ENCODE data around the gene HOXD12.
A peak's percentile ranks its signal among the peaks of the same experiment; 100 is the strongest.

Gene HOXD12

GRCh38 chr2:176093145-176093897 is 6.3 kb upstream of the HOXD12 start:
- DNase-seq (ENCODE audit: low spot score) = no peak

GRCh38 chr2:176093898-176094249 is 5.7 kb upstream of the HOXD12 start:
- DNase-seq (ENCODE audit: low spot score) = no peak

DNA sequence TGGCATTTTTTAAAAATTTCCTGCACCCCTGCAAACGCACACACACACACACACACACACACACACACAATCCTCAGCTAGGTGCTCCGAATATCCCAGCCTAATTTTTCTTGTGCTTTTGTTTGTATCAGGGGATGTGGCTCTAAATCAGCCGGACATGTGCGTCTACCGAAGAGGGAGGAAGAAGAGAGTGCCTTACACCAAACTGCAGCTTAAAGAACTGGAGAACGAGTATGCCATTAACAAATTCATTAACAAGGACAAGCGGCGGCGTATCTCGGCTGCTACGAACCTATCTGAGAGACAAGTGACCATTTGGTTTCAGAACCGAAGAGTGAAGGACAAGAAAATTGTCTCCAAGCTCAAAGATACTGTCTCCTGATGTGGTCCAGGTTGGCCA is 5.2 kb upstream of the HOXD12 start:
- DNase-seq (ENCODE audit: low spot score) = no peak

- DNase-seq (ENCODE audit: low spot score) = no peak
Observed at GRCh38 chr2:176095421-176095820, 4.2 kb upstream of the HOXD12 start.

DNA sequence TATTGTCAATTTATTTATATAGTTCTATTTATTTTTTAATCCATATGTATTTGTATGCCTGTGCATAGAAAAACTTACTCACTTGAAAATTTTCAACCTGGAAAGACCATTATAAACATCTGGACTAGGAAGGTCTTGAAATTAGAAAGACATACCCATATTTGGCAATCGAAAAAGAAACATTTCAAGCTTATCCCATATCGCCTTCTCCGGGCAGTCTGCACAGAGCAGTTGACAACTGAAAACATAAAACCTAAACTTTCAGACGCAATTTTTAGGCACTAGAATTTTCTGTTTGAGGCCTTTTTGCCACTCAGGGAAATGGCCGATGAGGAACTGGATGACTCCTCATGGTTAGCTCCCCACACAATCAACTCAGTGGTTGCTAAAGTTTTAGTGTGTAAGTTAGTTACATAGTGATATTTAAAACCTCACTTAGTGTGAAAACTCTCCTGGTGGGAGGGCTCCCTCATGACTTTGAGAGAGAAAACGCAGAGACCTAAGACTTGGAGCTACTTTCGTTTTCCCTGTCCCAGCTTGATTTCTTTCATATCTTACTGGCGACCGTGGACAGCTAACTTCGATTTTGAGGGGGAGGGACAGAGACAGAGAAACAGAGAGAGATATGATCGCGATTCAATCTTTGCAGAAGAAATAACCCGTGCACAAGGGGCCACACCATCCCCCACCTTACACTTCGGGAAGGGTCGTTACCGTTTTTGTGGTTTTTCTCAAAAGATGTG is 3.2 kb upstream of the HOXD12 start:
- no peak for DNase-seq (ENCODE audit: low spot score)

GRCh38 chr2:176096986-176097819 is 2.4 kb upstream of the HOXD12 start:
- peak; percentile 26 for DNase-seq (ENCODE audit: low spot score)

- DNase-seq (ENCODE audit: low spot score) = no peak
Observed at GRCh38 chr2:176097820-176098365, 1.7 kb upstream of the HOXD12 start.

DNA sequence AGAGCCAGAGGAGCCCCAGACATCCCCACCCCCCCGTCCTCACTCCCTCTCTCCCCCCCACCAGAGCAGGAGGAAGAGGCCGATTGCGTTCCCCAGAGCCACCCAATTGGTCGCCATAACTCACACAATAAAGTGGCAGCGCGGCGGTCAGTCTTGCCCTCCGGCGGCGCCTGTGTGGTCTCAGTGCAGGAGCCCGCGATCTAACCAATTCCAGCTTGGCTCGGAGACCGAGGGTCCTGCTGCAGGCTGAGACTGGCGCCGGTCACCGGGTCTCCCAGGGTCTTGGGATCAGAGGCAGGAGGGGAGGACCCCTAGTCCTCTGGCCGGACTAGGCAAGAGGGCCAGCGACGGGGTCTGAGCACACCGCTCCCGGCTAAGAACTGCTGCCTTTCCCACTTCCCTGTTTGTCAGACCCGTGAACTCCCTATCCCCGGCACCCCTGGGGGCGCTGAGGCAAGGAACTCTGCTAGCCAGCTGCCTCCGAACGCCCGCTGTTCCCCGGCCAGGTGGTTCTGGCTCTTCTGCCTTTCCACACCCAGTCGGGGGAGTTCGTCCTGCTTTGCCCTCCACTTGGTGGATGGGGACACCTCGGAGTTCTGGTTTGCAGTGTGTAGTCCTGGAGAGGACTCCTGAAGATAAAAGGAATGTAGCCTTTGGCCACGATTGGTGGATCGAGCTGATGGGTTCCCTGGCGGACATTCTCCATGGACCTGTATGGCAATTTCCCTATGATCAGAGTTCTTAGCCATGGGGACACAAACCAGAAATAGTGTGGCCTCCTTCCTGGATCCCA is 1.0 kb upstream of the HOXD12 start:
- no peak for DNase-seq (ENCODE audit: low spot score)

DNA sequence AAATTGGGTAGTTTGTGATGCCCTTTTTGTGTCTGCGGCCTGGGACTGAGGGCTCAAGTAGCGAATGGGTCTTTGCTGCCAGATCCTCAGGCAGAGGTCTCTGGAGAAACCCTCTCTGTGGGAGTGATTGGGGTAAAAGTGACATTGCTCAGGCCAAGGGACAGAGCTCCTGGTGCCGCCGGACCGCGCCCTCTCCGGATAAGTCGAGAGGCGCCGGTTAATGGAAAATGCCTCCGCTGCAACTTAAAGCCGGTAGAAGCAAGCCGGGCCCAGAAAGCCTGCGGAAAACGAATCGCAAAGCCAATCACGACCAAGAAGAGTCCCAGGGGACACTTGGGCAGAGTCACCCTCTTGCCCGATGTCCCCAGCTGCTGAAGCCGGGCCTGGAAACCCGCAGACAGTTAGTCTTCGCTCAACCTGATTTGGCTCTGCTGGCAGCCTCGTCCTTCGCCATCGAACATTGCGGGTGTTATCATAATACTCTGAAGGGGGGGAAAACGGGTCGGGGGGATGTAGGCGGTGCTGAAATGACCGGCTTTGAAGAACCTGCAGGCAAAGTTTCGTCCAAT is 352 bp upstream of the HOXD12 start:
- DNase-seq (ENCODE audit: low spot score) = no peak

DNA sequence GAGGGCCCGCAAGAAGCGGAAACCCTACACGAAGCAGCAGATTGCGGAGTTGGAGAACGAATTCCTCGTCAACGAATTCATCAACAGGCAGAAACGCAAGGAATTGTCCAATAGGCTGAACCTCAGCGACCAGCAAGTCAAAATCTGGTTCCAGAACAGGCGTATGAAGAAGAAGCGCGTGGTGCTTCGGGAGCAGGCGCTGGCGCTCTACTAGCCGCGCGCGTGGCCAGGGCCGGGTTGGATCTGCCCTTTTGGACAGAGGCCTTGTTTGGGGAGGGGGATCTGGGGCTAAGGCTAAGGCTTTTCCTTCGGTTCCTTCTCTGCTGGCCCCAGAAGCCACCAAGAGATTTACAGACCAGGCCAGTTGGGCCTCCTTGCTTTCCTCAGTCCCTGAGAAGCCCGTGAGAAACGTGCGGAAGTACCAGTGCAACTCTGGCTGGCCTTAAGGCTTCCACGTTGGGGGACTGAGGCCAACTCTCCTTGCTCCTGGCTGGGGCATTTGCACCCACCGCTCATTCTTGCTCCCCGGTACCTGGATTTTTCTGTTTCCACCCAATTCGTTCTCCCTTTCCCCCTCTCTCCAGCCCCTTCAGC is 1.0 kb downstream of the HOXD12 start:
- no peak for DNase-seq (ENCODE audit: low spot score)

- no peak for DNase-seq (ENCODE audit: low spot score)
Observed at GRCh38 chr2:176101216-176101830, 1.7 kb downstream of the HOXD12 start.

GRCh38 chr2:176101842-176102241 is 2.2 kb downstream of the HOXD12 start:
- no peak for DNase-seq (ENCODE audit: low spot score)

GRCh38 chr2:176102309-176102866 is 2.8 kb downstream of the HOXD12 start:
- DNase-seq (ENCODE audit: low spot score) = no peak

DNA sequence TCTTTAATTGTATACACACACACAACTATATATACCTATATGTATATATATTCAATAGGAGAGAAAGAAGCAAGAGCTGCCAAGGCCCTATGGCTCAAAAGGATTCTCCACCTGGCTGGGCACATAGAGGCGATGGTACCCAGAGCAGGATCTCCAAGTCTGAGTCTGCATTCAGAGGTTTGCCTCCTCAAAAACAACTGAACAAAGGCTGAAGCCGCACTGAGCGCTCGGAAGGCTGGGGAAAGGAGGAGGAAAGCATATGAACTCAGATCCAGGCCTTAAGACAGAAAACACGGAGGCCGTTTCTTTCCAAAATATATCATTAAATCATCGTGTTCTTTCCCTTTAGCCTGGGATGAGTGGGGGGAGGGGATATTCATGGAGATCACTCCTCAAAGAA is 3.6 kb downstream of the HOXD12 start:
- no peak for DNase-seq (ENCODE audit: low spot score)

GRCh38 chr2:176103742-176104315 is 4.2 kb downstream of the HOXD12 start:
- no peak for DNase-seq (ENCODE audit: low spot score)

- no peak for DNase-seq (ENCODE audit: low spot score)
Observed at GRCh38 chr2:176104316-176105077, 4.9 kb downstream of the HOXD12 start.

GRCh38 chr2:176105078-176105729 is 5.6 kb downstream of the HOXD12 start:
- no peak for DNase-seq (ENCODE audit: low spot score)

Measured in putamen (tissue), 1 donor.